LNCAP (cell line): ENCODE data around the gene GEN1.

Source experiments
- CTCF ChIP-seq: fragments of 450-650 bp; IDR thresholded peaks from 2 replicates; pipeline ENCODE4 v1.5.1; 2017; ENCODE audit warnings: mild to moderate bottlenecking

Gene GEN1

GRCh38 chr2:17772532-17772931, 18.6 kb downstream of the GEN1 start:
- no peak for TF ChIP-seq CTCF

- TF ChIP-seq CTCF: no peak
Measured at GRCh38 chr2:17780546-17780945, 26.6 kb downstream of the GEN1 start.

- no peak for TF ChIP-seq CTCF
Measured at GRCh38 chr2:17781482-17781881, 27.5 kb downstream of the GEN1 start.

GRCh38 chr2:17786727-17787126, 32.8 kb downstream of the GEN1 start:
- no peak for TF ChIP-seq CTCF

GRCh38 chr2:17788773-17789172, 34.8 kb downstream of the GEN1 start:
- TF ChIP-seq CTCF: no peak

- TF ChIP-seq CTCF: no peak
Measured at GRCh38 chr2:17790536-17790935, 36.6 kb downstream of the GEN1 start.

GRCh38 chr2:17791121-17791816, 37.3 kb downstream of the GEN1 start:
- TF ChIP-seq CTCF: no peak

- TF ChIP-seq CTCF: no peak
Measured at GRCh38 chr2:17791817-17792130, 37.8 kb downstream of the GEN1 start.
